Measurements from ENCODE around the gene LRRC7.

GRCh38 chr1:69976896-69977295, 409.2 kb downstream of the LRRC7 start:
- TF ChIP-seq, protein P1, sequence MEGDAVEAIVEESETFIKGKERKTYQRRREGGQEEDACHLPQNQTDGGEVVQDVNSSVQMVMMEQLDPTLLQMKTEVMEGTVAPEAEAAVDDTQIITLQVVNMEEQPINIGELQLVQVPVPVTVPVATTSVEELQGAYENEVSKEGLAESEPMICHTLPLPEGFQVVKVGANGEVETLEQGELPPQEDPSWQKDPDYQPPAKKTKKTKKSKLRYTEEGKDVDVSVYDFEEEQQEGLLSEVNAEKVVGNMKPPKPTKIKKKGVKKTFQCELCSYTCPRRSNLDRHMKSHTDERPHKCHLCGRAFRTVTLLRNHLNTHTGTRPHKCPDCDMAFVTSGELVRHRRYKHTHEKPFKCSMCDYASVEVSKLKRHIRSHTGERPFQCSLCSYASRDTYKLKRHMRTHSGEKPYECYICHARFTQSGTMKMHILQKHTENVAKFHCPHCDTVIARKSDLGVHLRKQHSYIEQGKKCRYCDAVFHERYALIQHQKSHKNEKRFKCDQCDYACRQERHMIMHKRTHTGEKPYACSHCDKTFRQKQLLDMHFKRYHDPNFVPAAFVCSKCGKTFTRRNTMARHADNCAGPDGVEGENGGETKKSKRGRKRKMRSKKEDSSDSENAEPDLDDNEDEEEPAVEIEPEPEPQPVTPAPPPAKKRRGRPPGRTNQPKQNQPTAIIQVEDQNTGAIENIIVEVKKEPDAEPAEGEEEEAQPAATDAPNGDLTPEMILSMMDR (IDR thresholded peaks at IDR 0.05): no peak
- TF ChIP-seq POLR2A (IDR thresholded peaks at IDR 0.05): no peak
- TF ChIP-seq EP300 (IDR thresholded peaks at IDR 0.05): no peak

All from gastroesophageal sphincter (tissue), 3 donors.